Activated CD8-positive, alpha-beta memory T cell treated with anti-CD3 and anti-CD28 coated beads, Interleukin-2, amount 10 ng/mL, durations not matched to agents 7 days and 5 days (primary cell): ENCODE data around the gene ZNF638. TPM values are rescaled to one million over a fixed set of nuclear protein-coding genes. Genes with fewer than 3 reads are reported as not detected.
"Not testable (repeated sequence)": the region's sequence is repeated elsewhere in the genome, so short reads cannot be mapped to it uniquely, and the experiment has no call there.

Experiments used
- ATAC-seq: fragments of 150-1000 bp; cut with Tn5 transposase; one replicate; pipeline ENCODE4 v1.10.0; 2021; ENCODE audit warnings: moderate library complexity
- CTCF ChIA-PET: fragments of 350-600 bp; sonication (Branson Sonifier 250); formaldehyde crosslinking; loops from one replicate; lab custom pipeline; 2021; ENCODE audit warnings: antibody characterized with exemption; lab: Charles Lee
- DNase-seq: peaks from one replicate; pipeline ENCODE4 v3.0.0-alpha.2; 2020
- H3K27ac Mint-ChIP-seq: one replicate; pipeline ENCODE4 v1.8.0; 2021; ENCODE audit warnings: mild to moderate bottlenecking, mixed read lengths
- H3K27me3 Mint-ChIP-seq: one replicate; pipeline ENCODE4 v1.8.0; 2021; ENCODE audit warnings: mixed read lengths
- H3K36me3 Mint-ChIP-seq: one replicate; pipeline ENCODE4 v1.8.0; 2021; ENCODE audit warnings: mild to moderate bottlenecking, mixed read lengths
- H3K4me1 Mint-ChIP-seq: one replicate; pipeline ENCODE4 v1.8.0; 2021; ENCODE audit warnings: mixed read lengths
- H3K4me3 Mint-ChIP-seq: one replicate; pipeline ENCODE4 v1.8.0; 2021; ENCODE audit warnings: mild to moderate bottlenecking, moderate library complexity, mixed read lengths
- H3K9me3 Mint-ChIP-seq: one replicate; pipeline ENCODE4 v1.8.0; 2022; ENCODE audit warnings: low read depth, mixed read lengths
- total RNA-seq, 2 experiments: library from RNA; stranded (reverse); gene quantifications; one replicate each; pipeline ENCODE4 v1.2.3, GENCODE V29; 2021

Gene ZNF638
- total RNA-seq, 2 experiments from 2014 or later, result 88.0 to 105 TPM

DNA sequence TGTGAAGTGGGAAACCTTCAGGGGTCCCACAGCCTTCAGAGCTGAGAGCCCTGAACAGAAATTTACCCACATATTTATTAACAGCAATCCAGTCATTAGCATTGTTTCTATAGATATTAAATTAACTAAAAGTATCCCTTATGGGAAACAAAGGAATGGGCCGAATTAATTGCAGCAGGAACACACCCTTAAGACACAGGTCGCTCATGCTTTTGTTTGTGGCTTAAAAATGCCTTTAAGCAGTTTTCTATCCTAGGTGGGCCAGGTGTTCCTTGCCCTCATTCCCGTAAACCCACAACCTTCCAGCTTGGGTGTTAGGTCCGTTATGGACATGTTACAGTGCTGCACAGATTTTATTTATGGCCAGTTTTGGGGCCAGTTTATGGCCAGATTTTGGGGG is 13.7 kb upstream of the ZNF638 start:
- CTCF ChIA-PET, ATAC-seq, H3K4me1 Mint-ChIP-seq, DNase-seq, H3K27ac Mint-ChIP-seq, H3K4me3 Mint-ChIP-seq: not testable (repeated sequence)
- H3K36me3 Mint-ChIP-seq, result peaks cover 12% of the 10 kb centered on the region
- H3K9me3 Mint-ChIP-seq, result peaks cover 17% of the 10 kb centered on the region
- H3K27me3 Mint-ChIP-seq, result peaks cover 22% of the 10 kb centered on the region

DNA sequence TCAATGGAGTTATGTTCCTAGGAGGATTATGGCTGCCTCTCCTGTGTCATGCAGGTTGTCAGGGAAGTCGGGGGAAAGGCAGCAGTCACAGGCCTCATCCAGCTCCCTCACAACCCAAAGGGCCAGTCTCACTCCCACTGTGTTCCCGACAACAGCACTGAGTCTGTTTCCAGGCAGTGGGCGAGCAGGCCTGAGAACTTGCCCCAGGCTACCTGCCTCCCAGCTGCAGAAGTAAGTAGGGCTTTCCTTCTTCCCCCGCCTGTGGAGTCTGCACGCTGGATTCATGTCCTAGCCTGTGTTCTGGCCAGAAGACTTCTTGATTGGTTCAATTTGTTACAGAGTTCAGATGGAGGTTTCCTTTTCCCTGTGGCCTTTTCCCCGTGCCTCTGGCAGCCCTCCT is 8.2 kb upstream of the ZNF638 start:
- H3K36me3 Mint-ChIP-seq, result peaks cover 7% of the 10 kb centered on the region
- no peaks in the 10 kb centered on the region for H3K4me1 Mint-ChIP-seq
- ATAC-seq, result no peak
- no peak for DNase-seq
- CTCF ChIA-PET, result interaction anchor here (1.1 kb wide), 1 partner anchor 322 kb away, joined by 3 read pairs; no protein-coding TSS in a partner anchor
- H3K4me3 Mint-ChIP-seq, result no peak overlapping the region
- H3K27ac Mint-ChIP-seq, result no peak overlapping the region
- peaks cover 13% of the 10 kb centered on the region for H3K27me3 Mint-ChIP-seq
- H3K9me3 Mint-ChIP-seq, result peaks cover 11% of the 10 kb centered on the region

DNA sequence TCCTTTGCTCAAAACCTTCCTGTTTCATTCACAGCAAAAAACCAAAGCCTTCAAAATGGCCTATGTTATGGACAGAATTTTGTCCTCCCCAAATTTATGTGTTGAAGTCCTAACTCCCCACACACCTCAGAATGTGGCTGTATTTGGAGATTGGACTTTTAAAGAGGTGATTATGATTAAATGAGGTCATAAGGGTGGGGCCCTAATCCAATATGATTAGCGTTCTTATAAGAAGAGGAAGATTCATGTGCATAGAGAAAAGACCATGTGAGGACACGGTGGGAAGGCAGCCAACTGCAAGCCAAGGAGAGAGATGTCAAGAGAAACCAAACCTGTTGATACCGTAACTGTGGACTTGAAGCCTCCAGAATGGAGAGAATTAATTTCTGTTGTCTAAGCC is 4.6 kb upstream of the ZNF638 start:
- peaks cover 15% of the 10 kb centered on the region for H3K27me3 Mint-ChIP-seq
- CTCF ChIA-PET, result no interaction called here

DNA sequence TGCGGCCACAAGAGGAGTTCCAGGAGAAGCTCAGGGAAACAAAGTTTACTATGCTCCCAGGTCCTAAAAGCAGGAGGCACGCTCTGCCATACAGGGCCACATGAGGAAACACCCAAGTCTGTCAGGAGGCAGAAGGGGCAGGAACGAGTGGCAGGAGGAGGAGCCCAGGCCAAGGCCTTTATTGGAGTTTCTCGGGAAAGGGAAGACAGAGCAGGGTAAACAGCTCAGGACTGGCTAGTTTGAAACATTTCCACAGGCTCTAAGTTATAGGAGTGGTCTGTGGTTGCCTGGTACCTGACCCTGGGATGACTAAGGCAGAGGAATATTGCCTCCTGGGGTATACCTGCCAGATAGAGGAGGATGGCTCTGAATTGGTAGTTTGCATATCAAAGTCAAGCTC is 3.7 kb upstream of the ZNF638 start:
- CTCF ChIA-PET, result no interaction called here

More for the DNA sequence above, 4.6 kb upstream of the ZNF638 start:
- Mint-ChIP-seq H3K27ac (no peak overlapping the region), H3K4me3 (no peak overlapping the region), H3K4me1 (peaks cover 3% of the 10 kb centered on the region), H3K9me3 (peaks cover 3% of the 10 kb centered on the region), H3K36me3 (peaks cover 1% of the 10 kb centered on the region)
- ATAC-seq, result no peak
- no peak for DNase-seq

DNA sequence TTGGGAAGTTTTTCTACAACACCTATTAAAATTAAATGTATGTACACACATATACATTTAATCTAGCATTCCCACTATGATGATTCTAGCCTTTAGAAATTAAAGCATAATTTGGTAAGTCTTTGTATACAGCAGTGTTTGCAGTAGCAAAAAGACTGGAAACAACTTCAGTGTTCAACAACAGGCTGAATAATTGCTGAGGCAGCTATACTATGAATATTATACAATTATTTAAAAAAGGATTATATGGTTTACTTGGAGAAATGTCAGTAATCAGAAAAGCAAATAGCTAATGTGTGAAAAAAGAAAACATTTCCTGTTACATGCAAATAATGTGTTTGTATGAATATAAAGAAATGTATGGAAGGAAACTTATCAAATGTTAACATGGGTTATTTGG is 1.4 kb upstream of the ZNF638 start:
- Mint-ChIP-seq H3K4me3 (no peak overlapping the region), H3K36me3 (peaks cover 17% of the 10 kb centered on the region), H3K27ac (no peak overlapping the region), H3K9me3 (no peaks in the 10 kb centered on the region), H3K4me1 (peaks cover 22% of the 10 kb centered on the region), H3K27me3 (peaks cover 10% of the 10 kb centered on the region)
- ATAC-seq (no peak), DNase-seq (no peak)
- CTCF ChIA-PET, result interaction anchor here (0.6 to 3.7 kb wide), 4 partner anchors 31 to 1391 kb away, joined by 4 to 28 read pairs (median 13); partner anchors contain the start of gene PAIP2B

More for the DNA sequence above, 3.7 kb upstream of the ZNF638 start:
- Mint-ChIP-seq H3K4me3 (no peak overlapping the region), H3K9me3 (no peaks in the 10 kb centered on the region), H3K36me3 (peaks cover 7% of the 10 kb centered on the region), H3K27ac (no peak overlapping the region), H3K27me3 (peaks cover 12% of the 10 kb centered on the region), H3K4me1 (peaks cover 8% of the 10 kb centered on the region)
- DNase-seq, result no peak
- ATAC-seq, result no peak

DNA sequence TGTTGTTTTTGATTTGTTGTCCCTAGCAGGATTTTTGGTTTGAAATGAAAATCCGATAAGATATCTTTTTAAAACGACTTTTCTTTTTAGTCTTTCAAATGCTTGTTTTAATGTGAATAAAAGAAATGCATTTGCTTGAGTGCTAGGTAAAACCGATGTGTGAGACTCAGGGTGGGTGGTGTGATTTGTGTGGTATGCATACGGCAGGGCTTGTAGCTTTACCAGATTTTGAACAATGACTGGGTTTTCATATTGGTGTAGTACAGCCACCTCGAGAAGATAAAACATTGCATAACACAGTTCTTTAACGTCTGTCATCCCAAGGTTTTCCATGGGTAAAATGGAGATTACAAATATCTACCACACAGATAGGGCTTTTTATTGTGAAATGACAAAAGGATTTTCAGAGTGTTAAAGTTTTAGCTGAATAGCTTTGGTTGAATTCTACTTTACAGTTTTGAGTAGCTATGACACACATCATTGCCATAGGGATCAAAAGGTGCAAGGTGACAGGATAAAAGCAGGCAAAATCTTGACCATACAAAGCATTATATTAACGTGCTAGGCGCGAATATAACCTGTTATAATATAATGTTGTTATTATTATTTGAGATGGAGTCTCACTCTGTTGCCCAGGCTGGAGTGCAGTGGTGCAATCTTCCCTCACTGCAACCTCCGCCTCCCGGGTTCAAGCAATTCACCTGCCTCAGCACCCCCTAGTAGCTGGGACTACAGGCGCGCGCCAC is 824 bp upstream of the ZNF638 start:
- ATAC-seq, result no peak
- Mint-ChIP-seq H3K27ac (no peak overlapping the region), H3K27me3 (peaks cover 10% of the 10 kb centered on the region), H3K9me3 (no peaks in the 10 kb centered on the region), H3K4me3 (peak overlapping the region; percentile 36), H3K36me3 (peaks cover 17% of the 10 kb centered on the region), H3K4me1 (peaks cover 22% of the 10 kb centered on the region)
- CTCF ChIA-PET, result interaction anchor here (0.6 to 3.7 kb wide), 17 partner anchors 14 to 1391 kb away, joined by 3 to 28 read pairs (median 5); partner anchors contain the start of gene PAIP2B
- no peak for DNase-seq

DNA sequence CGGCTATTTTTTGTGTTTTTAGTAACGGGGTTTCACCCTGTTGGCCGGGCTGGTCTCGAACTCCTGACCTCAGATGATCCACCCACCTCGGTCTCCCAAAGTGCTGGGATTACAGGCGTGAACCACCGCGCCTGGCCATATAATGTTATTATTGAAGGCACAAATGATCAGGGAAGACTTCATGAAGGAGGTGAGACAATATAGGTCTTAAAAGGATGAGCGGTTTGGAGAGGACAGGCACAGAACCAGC is 326 bp upstream of the ZNF638 start:
- ATAC-seq, H3K9me3 Mint-ChIP-seq: not testable (repeated sequence)
- peak; percentile 43 for DNase-seq
- Mint-ChIP-seq H3K36me3 (peaks cover 17% of the 10 kb centered on the region), H3K4me3 (peak overlapping the region; percentile 93), H3K27ac (peak overlapping the region; percentile 73), H3K4me1 (peaks cover 22% of the 10 kb centered on the region), H3K27me3 (peaks cover 10% of the 10 kb centered on the region)
- CTCF ChIA-PET, result interaction anchor here (0.6 to 3.7 kb wide), 26 partner anchors 9 to 1970 kb away, joined by 3 to 28 read pairs (median 4); partner anchors contain the start of gene PAIP2B

DNA sequence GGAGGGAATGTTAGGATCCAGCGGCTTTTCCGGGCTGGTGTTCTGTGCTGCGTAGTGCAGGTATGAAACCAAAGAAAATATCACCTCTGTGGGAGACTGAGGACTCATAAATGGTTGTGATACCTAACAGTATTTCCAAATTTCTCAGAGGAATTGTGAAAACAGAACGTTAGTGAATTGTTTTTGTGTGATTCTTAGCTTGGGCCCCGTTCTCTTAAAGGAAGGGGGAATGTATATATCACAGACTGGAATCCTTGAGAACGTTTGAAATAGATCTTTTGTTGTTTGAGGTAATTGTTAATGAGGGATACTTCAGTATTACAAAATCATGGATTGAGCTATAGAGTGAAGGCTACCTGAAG is 834 bp downstream of the ZNF638 start:
- Mint-ChIP-seq H3K4me1 (peaks cover 27% of the 10 kb centered on the region), H3K27me3 (peaks cover 10% of the 10 kb centered on the region), H3K4me3 (peak overlapping the region; percentile 93), H3K9me3 (no peaks in the 10 kb centered on the region), H3K36me3 (peaks cover 17% of the 10 kb centered on the region), H3K27ac (peak overlapping the region; percentile 99)
- CTCF ChIA-PET, result interaction anchor here (0.8 to 3.7 kb wide), 8 partner anchors 12 to 176 kb away, joined by 3 to 28 read pairs (median 4); no protein-coding TSS in a partner anchor
- no peak for ATAC-seq
- DNase-seq, result no peak

DNA sequence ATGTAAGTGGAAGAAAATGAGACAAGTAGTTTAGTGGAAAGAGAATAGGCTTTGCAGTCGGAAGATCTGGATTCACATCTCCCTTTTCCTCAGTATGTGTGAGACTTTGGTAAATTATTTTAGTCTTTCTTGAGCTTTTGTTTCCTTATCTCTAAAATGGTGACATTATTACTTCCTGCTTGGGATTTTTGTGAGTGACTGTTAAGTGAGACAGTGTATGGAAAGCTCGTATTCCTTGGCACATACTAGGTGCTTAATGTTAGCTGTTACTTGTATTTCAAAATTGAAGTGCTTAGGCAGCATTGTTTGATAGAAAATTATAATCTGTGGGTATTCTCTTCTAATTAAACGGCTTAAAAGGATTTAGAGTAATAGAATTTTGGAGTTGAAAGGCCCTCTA is 2.0 kb downstream of the ZNF638 start:
- Mint-ChIP-seq H3K4me1 (peaks cover 35% of the 10 kb centered on the region), H3K27me3 (peaks cover 6% of the 10 kb centered on the region), H3K9me3 (no peaks in the 10 kb centered on the region), H3K27ac (peak overlapping the region; percentile 8), H3K36me3 (peaks cover 17% of the 10 kb centered on the region), H3K4me3 (peak overlapping the region; percentile 69)
- CTCF ChIA-PET, result interaction anchor here (1.7 to 3.7 kb wide), 2 partner anchors 34 kb away, joined by 8 to 28 read pairs; no protein-coding TSS in a partner anchor
- no peak for DNase-seq
- no peak for ATAC-seq

DNA sequence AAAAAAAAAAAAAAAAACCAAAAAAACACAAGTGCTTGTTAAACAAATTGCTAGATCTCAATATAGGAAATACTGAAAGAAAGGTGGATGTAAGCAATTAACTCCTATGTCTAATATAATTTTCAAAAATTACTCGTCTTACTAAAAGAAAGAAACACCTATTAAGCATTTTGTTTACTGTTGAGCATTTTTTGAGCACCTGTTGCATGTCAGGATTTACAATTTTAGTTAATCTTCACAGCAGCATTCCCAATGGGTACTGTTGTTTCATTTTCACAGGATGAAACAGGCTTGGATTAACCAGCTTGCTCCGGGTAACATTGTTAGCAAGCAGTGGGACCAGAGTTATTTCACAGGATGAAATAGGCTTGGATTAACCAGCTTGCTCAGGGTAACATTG is 4.8 kb downstream of the ZNF638 start:
- ATAC-seq (no peak), DNase-seq (no peak)
- Mint-ChIP-seq H3K4me1 (peaks cover 46% of the 10 kb centered on the region), H3K4me3 (no peak overlapping the region), H3K36me3 (peaks cover 28% of the 10 kb centered on the region), H3K9me3 (no peaks in the 10 kb centered on the region), H3K27ac (no peak overlapping the region), H3K27me3 (no peaks in the 10 kb centered on the region)
- CTCF ChIA-PET, result no interaction called here

DNA sequence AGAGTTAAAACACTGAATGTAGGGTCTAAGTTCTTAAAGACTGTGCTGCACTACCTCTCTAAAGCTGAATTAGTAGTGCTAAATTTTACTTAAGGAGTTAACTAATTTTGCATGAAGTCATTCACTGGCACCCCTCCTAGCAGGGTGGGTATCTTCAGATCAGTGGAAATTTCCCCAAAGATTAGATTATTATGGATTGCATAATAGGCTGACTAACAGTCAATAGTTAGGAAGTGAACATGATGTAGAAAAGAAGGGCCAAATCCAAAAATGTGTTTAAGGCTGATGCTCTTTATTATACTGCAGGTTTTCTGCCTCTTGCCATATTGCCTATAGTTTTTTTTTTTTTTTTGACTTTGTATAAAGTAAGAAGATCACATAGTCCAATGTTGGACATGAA is 5.2 kb downstream of the ZNF638 start:
- peaks cover 26% of the 10 kb centered on the region for H3K36me3 Mint-ChIP-seq
- H3K4me3 Mint-ChIP-seq, result no peak overlapping the region
- H3K27ac Mint-ChIP-seq, result no peak overlapping the region
- ATAC-seq, result no peak
- H3K9me3 Mint-ChIP-seq, result no peaks in the 10 kb centered on the region
- no peaks in the 10 kb centered on the region for H3K27me3 Mint-ChIP-seq
- no peak for DNase-seq
- CTCF ChIA-PET, result no interaction called here
- H3K4me1 Mint-ChIP-seq, result peaks cover 46% of the 10 kb centered on the region

DNA sequence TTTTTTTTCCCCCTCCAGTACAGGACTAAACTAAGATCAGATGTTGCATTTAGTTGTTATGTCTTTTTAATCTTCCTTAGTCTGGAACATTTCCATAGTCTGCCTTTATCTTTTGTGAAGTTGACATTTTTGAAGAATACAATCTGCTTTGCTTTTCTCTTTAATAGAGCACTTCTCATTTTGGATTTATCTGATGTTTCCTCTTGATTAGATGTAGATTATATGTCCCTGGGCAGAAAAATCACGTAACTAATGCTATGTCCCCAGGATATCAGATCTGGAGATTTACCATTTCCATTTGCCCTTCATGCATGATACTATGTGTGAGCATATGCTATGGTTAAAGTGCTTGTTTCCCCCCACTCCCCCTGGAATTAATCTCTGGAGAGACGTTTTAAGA is 6.2 kb downstream of the ZNF638 start:
- Mint-ChIP-seq H3K27me3 (no peaks in the 10 kb centered on the region), H3K9me3 (no peaks in the 10 kb centered on the region), H3K36me3 (peaks cover 26% of the 10 kb centered on the region), H3K4me3 (no peak overlapping the region), H3K4me1 (peaks cover 42% of the 10 kb centered on the region), H3K27ac (no peak overlapping the region)
- ATAC-seq (no peak), DNase-seq (no peak)
- CTCF ChIA-PET, result no interaction called here

DNA sequence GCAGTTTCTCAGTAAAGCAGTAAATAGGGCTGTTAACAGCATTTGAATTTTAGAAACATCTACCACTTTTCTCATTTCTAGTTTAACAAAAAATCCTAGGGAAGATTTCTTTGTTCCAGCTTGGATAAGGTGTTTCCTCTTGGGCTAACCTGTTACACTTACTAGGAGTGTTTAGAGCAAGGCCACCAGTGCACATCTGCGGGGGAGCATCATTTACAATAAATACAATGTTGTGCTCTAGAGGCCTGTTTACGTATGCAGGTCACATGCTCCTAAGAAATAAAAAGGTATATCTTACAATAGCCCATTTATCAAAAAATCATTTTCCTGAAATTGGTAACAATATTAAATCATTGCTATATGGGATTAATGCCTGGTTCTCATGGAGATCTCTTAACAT is 8.1 kb downstream of the ZNF638 start:
- ATAC-seq (no peak), DNase-seq (no peak)
- CTCF ChIA-PET, result interaction anchor here (1.0 kb wide), 1 partner anchor 8 kb away, joined by 9 read pairs; the partner anchor contains the start of gene ZNF638
- peaks cover 29% of the 10 kb centered on the region for H3K4me1 Mint-ChIP-seq
- no peak overlapping the region for H3K4me3 Mint-ChIP-seq
- H3K9me3 Mint-ChIP-seq, result no peaks in the 10 kb centered on the region
- no peaks in the 10 kb centered on the region for H3K27me3 Mint-ChIP-seq
- H3K36me3 Mint-ChIP-seq, result peaks cover 25% of the 10 kb centered on the region
- H3K27ac Mint-ChIP-seq, result no peak overlapping the region

DNA sequence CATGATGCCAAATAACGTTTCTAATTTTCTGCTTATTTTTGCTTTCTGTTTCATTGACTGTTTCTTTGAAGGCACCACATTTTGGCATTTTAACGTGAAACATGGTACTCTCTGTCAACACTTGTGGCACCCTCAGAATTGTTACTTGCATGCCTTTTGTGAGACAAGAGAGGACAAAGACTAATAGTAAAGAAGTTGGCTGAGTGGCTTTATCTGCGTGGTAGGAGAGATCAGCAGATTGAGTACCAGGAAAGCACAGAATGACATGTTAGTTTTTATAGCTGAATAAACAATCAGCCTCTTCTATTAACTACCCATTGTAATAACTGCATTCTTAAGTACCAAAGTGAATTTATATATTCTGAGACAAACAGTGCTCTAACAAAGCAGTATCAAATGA is 8.6 kb downstream of the ZNF638 start:
- H3K4me3 Mint-ChIP-seq, result no peak overlapping the region
- H3K9me3 Mint-ChIP-seq, result no peaks in the 10 kb centered on the region
- H3K36me3 Mint-ChIP-seq, result peaks cover 23% of the 10 kb centered on the region
- no peak for ATAC-seq
- H3K4me1 Mint-ChIP-seq, result peaks cover 27% of the 10 kb centered on the region
- H3K27me3 Mint-ChIP-seq, result no peaks in the 10 kb centered on the region
- no peak overlapping the region for H3K27ac Mint-ChIP-seq
- no peak for DNase-seq
- CTCF ChIA-PET, result interaction anchor here (1.0 kb wide), 1 partner anchor 9 kb away, joined by 9 read pairs; the partner anchor contains the start of gene ZNF638
